Mesendoderm (in vitro differentiated cells): ENCODE results near the gene DAAM1.

Source experiments
- DNase-seq: peaks from one replicate; pipeline ENCODE4 v3.0.0; 2013
- H2AK5ac ChIP-seq: 2 replicates; pipeline ENCODE4 v1.6.1; 2013; ENCODE audit warnings: low read length, inconsistent platforms
- H2BK120ac ChIP-seq: 2 replicates; pipeline ENCODE4 v1.6.1; 2013; ENCODE audit warnings: low read depth, mild to moderate bottlenecking, low read length, moderate library complexity, mixed read lengths
- H2BK15ac ChIP-seq: replicated peaks from 2 replicates; pipeline ENCODE4 v1.6.1; 2013; ENCODE audit warnings: low read depth, mild to moderate bottlenecking, moderate library complexity
- H2BK5ac ChIP-seq: 2 replicates; pipeline ENCODE4 v1.6.1; 2013; ENCODE audit warnings: low read length, inconsistent platforms
- H3K18ac ChIP-seq: 2 replicates; pipeline ENCODE4 v1.6.1; 2013; ENCODE audit warnings: mild to moderate bottlenecking, low read length, mixed read lengths
- H3K23ac ChIP-seq: one replicate; pipeline ENCODE4 v1.6.1; 2013; ENCODE audit warnings: low read length
- H3K27ac ChIP-seq: 2 replicates; pipeline ENCODE4 v1.5.1; 2013; ENCODE audit warnings: low read depth, mild to moderate bottlenecking, inconsistent platforms, low read length, moderate library complexity
- H3K27me3 ChIP-seq: 2 replicates; pipeline ENCODE4 v1.6.1; 2013; ENCODE audit warnings: low read length, control low read depth, mild to moderate bottlenecking, inconsistent platforms; ENCODE audit not compliant: insufficient read depth, poor library complexity
- H3K36me3 ChIP-seq: 2 replicates; pipeline ENCODE4 v1.6.1; 2013; ENCODE audit warnings: low read length, inconsistent platforms; ENCODE audit not compliant: control insufficient read depth, insufficient read depth
- H3K4ac ChIP-seq: one replicate; pipeline ENCODE4 v1.6.1; 2013; ENCODE audit warnings: low read depth, mild to moderate bottlenecking, low read length, moderate library complexity
- H3K4me1 ChIP-seq: 2 replicates; pipeline ENCODE4 v1.6.1; 2013; ENCODE audit warnings: low read depth, low read length, inconsistent platforms; ENCODE audit not compliant: control insufficient read depth
- H3K4me2 ChIP-seq: 2 replicates; pipeline ENCODE4 v1.6.1; 2013; ENCODE audit warnings: low read length
- H3K4me3 ChIP-seq: 2 replicates; pipeline ENCODE4 v1.5.1; 2013; ENCODE audit warnings: mild to moderate bottlenecking, low read length
- H3K56ac ChIP-seq: one replicate; pipeline ENCODE4 v1.6.1; 2013; ENCODE audit warnings: low read length
- H3K79me1 ChIP-seq: 2 replicates; pipeline ENCODE4 v1.6.1; 2013; ENCODE audit warnings: low read length, inconsistent platforms
- H3K79me2 ChIP-seq: 2 replicates; pipeline ENCODE4 v1.6.1; 2013; ENCODE audit warnings: mild to moderate bottlenecking, low read length; ENCODE audit not compliant: control insufficient read depth, insufficient read depth
- H3K9ac ChIP-seq: 2 replicates; pipeline ENCODE4 v1.6.1; 2013; ENCODE audit warnings: low read length, inconsistent platforms
- H4K5ac ChIP-seq: one replicate; pipeline ENCODE4 v1.6.1; 2013; ENCODE audit warnings: low read length
- H4K8ac ChIP-seq: one replicate; pipeline ENCODE4 v1.6.1; 2013; ENCODE audit warnings: low read depth, mild to moderate bottlenecking, control low read depth, low read length, moderate library complexity
- WGBS: extraction: QIAGEN DNeasy Blood & Tissue Kit; methylation state at CpG from one replicate; pipeline ENCODE4 v1.1.7; 2013; ENCODE audit warnings: low lambda C conversion rate, missing lambda C conversion rate; ENCODE audit not compliant: insufficient coverage; ENCODE audit errors: extremely low coverage; 5-methylcytosine and 5-hydroxymethylcytosine counted together

Gene DAAM1

GRCh38 chr14:59213368-59214315, 25.2 kb downstream of the DAAM1 start:
- Histone ChIP-seq H2BK120ac (no peak overlapping the region), H3K36me3 (no peaks in the 10 kb centered on the region), H3K27me3 (no peaks in the 10 kb centered on the region), H3K27ac (no peak overlapping the region), H2BK5ac (no peak overlapping the region), H3K56ac (no peak overlapping the region), H3K4me1 (peaks cover 3% of the 10 kb centered on the region), H3K4me2 (no peak overlapping the region), H3K18ac (no peak overlapping the region), H3K4me3 (no peak overlapping the region), H4K8ac (no peak overlapping the region), H4K5ac (no peak overlapping the region), H2BK15ac (no peak overlapping the region), H3K23ac (no peak overlapping the region), H3K79me1 (peaks cover 11% of the 10 kb centered on the region), H2AK5ac (no peak overlapping the region), H3K9ac (no peak overlapping the region), H3K79me2 (peaks cover 2% of the 10 kb centered on the region), H3K4ac (no peak overlapping the region)
- WGBS = no CpG with 5 or more reads among the region's 7 CpGs
- no peak for DNase-seq

GRCh38 chr14:59214702-59215302, 26.3 kb downstream of the DAAM1 start:
- Histone ChIP-seq H4K8ac (no peak overlapping the region), H3K27ac (no peak overlapping the region)

GRCh38 chr14:59215322-59215721, 26.9 kb downstream of the DAAM1 start:
- Histone ChIP-seq H2BK120ac (no peak overlapping the region), H4K5ac (no peak overlapping the region), H3K79me1 (peaks cover 13% of the 10 kb centered on the region), H3K4me2 (no peak overlapping the region), H3K36me3 (no peaks in the 10 kb centered on the region), H2BK5ac (no peak overlapping the region), H2AK5ac (no peak overlapping the region), H3K79me2 (peaks cover 2% of the 10 kb centered on the region), H3K27me3 (no peaks in the 10 kb centered on the region), H2BK15ac (no peak overlapping the region), H3K56ac (no peak overlapping the region), H3K4ac (no peak overlapping the region), H3K4me1 (peaks cover 3% of the 10 kb centered on the region), H3K18ac (no peak overlapping the region), H3K4me3 (no peak overlapping the region), H3K27ac (no peak overlapping the region), H4K8ac (no peak overlapping the region), H3K23ac (no peak overlapping the region), H3K9ac (no peak overlapping the region)
- no CpG with 5 or more reads among the region's 7 CpGs for WGBS
- no peak for DNase-seq

More at GRCh38 chr14:59214702-59215302, 26.3 kb downstream of the DAAM1 start:
- no peak overlapping the region for H2BK120ac ChIP-seq
- H3K18ac ChIP-seq = no peak overlapping the region
- no peak overlapping the region for H2BK15ac ChIP-seq
- no peak overlapping the region for H3K56ac ChIP-seq
- no peak overlapping the region for H3K4me3 ChIP-seq
- H3K4ac ChIP-seq = no peak overlapping the region
- no peaks in the 10 kb centered on the region for H3K27me3 ChIP-seq
- H2BK5ac ChIP-seq = no peak overlapping the region
- no peak overlapping the region for H3K23ac ChIP-seq
- H3K4me2 ChIP-seq = no peak overlapping the region
- H2AK5ac ChIP-seq = no peak overlapping the region
- H3K79me2 ChIP-seq = peaks cover 2% of the 10 kb centered on the region
- no peaks in the 10 kb centered on the region for H3K36me3 ChIP-seq
- H3K4me1 ChIP-seq = peaks cover 3% of the 10 kb centered on the region
- H3K9ac ChIP-seq = no peak overlapping the region
- peaks cover 13% of the 10 kb centered on the region for H3K79me1 ChIP-seq
- no CpG with 5 or more reads among the region's 3 CpGs for WGBS
- no peak overlapping the region for H4K5ac ChIP-seq
- no peak for DNase-seq

- Histone ChIP-seq H2BK120ac (no peak overlapping the region), H3K9ac (no peak overlapping the region), H3K36me3 (no peaks in the 10 kb centered on the region), H3K4ac (no peak overlapping the region), H2BK15ac (no peak overlapping the region), H3K4me1 (peaks cover 3% of the 10 kb centered on the region), H3K79me1 (peaks cover 13% of the 10 kb centered on the region), H3K56ac (no peak overlapping the region), H3K27me3 (no peaks in the 10 kb centered on the region), H4K8ac (no peak overlapping the region), H4K5ac (no peak overlapping the region), H2AK5ac (no peak overlapping the region), H3K23ac (no peak overlapping the region), H2BK5ac (no peak overlapping the region), H3K79me2 (peaks cover 2% of the 10 kb centered on the region), H3K4me3 (no peak overlapping the region), H3K18ac (no peak overlapping the region), H3K4me2 (no peak overlapping the region), H3K27ac (no peak overlapping the region)
- DNase-seq = no peak
- no CpG with 5 or more reads among the region's 4 CpGs for WGBS
Measured at GRCh38 chr14:59215757-59216156, 27.3 kb downstream of the DAAM1 start.

GRCh38 chr14:59217011-59217410, 28.5 kb downstream of the DAAM1 start:
- peaks cover 15% of the 10 kb centered on the region for H3K79me1 ChIP-seq
- no peak overlapping the region for H2BK15ac ChIP-seq
- H3K4me2 ChIP-seq = no peak overlapping the region
- no peaks in the 10 kb centered on the region for H3K36me3 ChIP-seq
- H3K27me3 ChIP-seq = no peaks in the 10 kb centered on the region
- no peak overlapping the region for H3K23ac ChIP-seq
- peaks cover 2% of the 10 kb centered on the region for H3K79me2 ChIP-seq
- H3K4me1 ChIP-seq = peaks cover 3% of the 10 kb centered on the region
- H4K8ac ChIP-seq = no peak overlapping the region
- H3K4ac ChIP-seq = no peak overlapping the region
- no peak overlapping the region for H3K4me3 ChIP-seq
- H3K56ac ChIP-seq = no peak overlapping the region
- no peak for DNase-seq
- H2BK120ac ChIP-seq = no peak overlapping the region
- H3K18ac ChIP-seq = no peak overlapping the region
- H2BK5ac ChIP-seq = no peak overlapping the region
- H4K5ac ChIP-seq = no peak overlapping the region
- WGBS = no CpG with 5 or more reads among the region's 1 CpG
- H3K9ac ChIP-seq = no peak overlapping the region
- H2AK5ac ChIP-seq = no peak overlapping the region
- H3K27ac ChIP-seq = no peak overlapping the region
